Ishikawa (cell line): ENCODE results near the gene FDXR.

Experiments
- EP300 ChIP-seq: IDR thresholded peaks from 2 replicates; pipeline ENCODE4 v1.6.1; 2012; ENCODE audit warnings: borderline replicate concordance
- REST ChIP-seq: IDR thresholded peaks from 2 replicates; pipeline ENCODE4 v1.6.1; 2012; ENCODE audit warnings: low read depth, mild to moderate bottlenecking
- TF ChIP-seq, protein P1 (sequence below): IDR thresholded peaks from 2 replicates; pipeline ENCODE4 v1.6.1; 2012

DNA sequence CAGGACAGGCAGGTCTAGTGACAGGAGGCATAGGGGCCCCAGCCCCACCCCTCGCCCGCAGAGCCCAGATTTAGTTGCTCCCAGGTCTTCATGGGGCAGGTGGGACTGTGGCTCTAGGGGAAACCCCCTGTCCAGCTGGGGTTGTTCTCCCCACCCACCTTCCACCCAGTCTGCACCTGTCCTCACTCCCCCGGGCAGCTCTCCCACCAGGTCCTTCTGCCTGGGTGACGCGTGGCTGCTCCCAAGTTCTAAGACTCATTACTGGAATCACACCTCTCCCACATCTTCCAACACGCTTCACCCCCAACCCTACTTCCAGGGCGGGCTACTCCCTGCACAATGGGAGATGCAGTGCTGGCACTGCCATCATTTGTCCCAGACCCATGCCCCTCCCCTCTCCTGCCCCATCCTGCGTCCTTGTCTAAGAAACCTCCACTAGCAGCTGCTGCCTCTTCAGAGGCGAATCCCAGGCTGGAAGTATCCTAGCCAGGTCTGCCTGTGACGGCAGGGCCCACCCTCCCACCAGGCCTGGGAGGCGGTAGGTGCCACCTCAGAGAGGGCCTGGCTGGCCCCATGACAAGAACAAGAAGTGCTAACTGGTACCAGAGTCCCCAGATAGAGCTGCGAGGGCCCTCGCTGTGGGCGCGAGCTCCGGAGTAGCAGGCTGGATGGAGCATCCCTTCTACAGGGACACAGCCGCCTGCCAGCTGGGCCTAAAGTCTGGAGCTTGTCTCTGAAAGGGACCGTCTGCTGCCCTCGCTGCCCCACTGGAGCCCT, 35.9 kb downstream of the FDXR start:
- TF ChIP-seq, protein P1, sequence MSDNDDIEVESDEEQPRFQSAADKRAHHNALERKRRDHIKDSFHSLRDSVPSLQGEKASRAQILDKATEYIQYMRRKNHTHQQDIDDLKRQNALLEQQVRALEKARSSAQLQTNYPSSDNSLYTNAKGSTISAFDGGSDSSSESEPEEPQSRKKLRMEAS = no peak
- TF ChIP-seq REST = no peak
- no peak for TF ChIP-seq EP300
